Cardiac fibroblast (primary cell): ENCODE measurements around the gene MLYCD.

Source experiments
- DNase-seq, 2 donors: peaks; one replicate each; pipeline versions ENCODE4 v3.0.0 to v3.0.0-alpha.2; 2010; ENCODE audit warnings: low read depth in 2 of 2
- H3K4me3 ChIP-seq, 2 donors: replicated peaks in 1 of 2; 1 replicate in 1 of 2; 2 replicates in 1 of 2; pipeline ENCODE4 v1.5.1; 2011; ENCODE audit warnings: low read depth in 2 of 2, low read length in 2 of 2, mild to moderate bottlenecking in 2 of 2, moderate library complexity in 1 of 2
- TF ChIP-seq, protein P1 (sequence below): IDR thresholded peaks from one replicate; pipeline ENCODE4 v1.5.1; 2011; ENCODE audit warnings: low read depth, mild to moderate bottlenecking, low read length, inconsistent platforms

MLYCD gene

DNA sequence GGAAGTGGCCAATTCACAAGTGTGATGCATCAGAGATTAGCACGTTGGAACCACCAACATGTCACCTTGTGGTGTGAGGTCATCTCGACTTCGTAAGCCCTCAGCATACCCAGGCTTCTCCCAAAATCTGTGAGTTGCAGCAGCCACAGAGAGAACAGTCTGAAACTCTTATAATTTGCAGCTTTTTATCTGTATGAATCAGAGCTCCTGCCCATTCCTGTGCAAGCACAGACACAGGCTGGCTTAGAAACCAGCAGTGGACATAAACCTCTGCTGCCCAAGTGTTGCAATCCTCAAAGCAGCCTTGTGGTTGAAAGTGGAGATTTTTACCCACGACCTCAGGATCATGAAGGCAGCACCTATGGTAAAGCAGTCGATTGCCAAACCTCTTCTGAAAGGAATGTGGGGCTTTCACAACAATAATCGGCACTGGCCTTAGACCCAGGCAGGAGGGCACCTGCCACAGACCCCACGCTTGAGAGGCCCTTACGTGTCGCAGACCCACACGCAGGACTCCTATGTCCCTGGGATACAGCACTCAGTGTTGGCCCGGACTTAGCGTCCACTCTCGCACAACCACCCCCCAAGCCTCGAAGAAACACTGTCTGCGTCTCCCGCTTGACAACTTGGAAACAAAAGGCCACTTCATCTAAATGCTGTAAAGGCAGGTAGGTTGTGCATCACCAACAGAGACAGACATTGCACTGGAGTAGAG, 29.6 kb downstream of the MLYCD start:
- H3K4me3 ChIP-seq, result no peak overlapping the region
- DNase-seq, result peak; percentile 69 to 73
- TF ChIP-seq, protein P1, sequence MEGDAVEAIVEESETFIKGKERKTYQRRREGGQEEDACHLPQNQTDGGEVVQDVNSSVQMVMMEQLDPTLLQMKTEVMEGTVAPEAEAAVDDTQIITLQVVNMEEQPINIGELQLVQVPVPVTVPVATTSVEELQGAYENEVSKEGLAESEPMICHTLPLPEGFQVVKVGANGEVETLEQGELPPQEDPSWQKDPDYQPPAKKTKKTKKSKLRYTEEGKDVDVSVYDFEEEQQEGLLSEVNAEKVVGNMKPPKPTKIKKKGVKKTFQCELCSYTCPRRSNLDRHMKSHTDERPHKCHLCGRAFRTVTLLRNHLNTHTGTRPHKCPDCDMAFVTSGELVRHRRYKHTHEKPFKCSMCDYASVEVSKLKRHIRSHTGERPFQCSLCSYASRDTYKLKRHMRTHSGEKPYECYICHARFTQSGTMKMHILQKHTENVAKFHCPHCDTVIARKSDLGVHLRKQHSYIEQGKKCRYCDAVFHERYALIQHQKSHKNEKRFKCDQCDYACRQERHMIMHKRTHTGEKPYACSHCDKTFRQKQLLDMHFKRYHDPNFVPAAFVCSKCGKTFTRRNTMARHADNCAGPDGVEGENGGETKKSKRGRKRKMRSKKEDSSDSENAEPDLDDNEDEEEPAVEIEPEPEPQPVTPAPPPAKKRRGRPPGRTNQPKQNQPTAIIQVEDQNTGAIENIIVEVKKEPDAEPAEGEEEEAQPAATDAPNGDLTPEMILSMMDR, result no peak

DNA sequence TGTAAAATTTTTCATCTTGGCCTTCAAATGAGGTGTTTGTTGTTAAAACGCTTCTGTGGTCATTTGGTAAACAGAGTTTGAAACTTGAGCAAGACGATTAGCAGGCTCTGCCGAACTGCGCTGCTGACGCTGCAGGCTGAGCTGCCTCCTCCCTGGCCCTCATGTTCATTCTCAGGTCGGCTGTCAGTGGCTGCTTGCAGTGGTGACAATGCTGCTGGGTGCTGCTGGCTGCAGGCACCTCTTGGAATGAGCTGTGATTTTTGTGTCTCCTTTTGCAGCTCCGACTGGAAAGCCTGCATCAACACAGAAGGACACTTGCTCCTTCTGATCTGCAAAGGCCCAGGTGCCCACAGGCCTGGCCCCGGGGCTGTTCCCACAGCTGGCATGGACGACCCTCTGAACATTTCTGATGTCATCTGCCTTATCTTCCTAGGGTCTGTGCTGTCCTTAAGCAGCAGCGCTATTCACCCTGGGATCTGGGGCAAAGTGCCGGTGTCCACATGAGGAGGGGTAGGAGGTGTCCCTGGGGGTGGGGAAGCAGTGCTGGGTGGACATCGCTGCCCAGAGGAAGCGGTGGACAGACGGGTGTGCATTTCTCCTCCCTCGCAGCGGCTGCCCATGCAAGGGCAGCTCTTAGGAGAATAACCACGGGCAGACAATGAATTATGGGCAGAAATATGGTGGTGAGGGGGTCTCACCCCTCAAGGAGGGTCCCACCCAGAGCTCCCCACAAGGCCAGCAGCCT, 31.1 kb downstream of the MLYCD start:
- no peak overlapping the region for H3K4me3 ChIP-seq
- TF ChIP-seq, protein P1, result no peak
- no peak for DNase-seq

DNA sequence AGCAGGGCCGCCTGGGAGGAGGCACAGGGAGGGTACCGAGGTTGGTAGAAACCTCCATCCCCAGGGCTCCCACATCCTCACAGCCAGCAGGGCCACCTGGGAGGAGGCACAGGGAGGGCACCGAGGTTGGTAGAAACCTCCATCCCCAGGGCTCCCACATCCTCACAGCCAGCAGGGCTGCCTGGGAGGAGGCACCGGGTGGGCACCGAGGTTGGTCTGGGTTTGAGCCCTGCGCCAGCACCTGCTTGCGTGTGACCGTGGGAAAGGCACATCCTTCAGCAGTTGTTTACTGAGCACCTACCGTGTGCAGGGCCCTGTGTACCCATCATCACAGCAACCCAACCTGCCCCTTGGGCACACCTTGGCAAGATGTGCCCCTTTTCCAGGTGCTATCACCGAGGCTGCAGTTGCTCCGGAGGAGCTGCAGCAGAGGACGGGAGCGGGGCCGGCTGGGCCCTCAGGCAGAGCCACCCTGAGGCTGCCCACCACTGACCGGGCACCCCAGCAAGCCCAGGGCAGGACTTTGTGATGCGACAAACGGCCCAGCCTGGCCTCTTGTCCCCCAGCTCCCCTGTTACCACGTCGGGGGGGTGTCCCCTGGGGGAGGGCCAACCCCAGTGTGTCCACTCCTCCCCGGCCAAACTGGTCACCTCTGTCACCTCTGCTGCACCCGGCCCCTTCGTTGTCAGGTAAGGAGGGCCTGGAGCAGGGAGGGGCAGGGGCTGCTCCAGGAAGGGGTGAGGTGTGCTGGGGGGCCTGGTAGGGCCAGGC, 32.0 kb downstream of the MLYCD start:
- TF ChIP-seq, protein P1, result no peak
- no peak for DNase-seq
- no peak overlapping the region for H3K4me3 ChIP-seq

DNA sequence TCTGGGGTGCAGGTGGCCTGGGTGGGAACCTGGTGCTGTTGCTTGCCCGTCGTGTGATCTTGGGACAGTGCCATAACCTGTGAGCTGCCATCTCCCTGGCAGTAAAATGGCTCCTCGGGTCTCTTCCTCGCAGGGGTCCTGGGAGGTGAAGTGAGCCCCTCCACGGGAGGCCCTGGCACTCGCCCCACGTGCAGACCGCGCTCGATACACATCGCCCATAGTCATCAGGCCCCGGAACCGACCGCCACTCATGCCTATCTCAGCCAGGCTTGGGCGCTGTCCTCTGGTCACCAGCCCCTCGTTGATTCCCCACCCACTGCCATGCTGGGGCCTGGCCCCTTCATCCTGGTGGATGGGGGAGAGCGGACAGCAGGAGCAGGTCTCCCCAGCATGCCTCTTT, 32.6 kb downstream of the MLYCD start:
- DNase-seq, result no peak
- TF ChIP-seq, protein P1, result no peak
- no peak overlapping the region for H3K4me3 ChIP-seq

DNA sequence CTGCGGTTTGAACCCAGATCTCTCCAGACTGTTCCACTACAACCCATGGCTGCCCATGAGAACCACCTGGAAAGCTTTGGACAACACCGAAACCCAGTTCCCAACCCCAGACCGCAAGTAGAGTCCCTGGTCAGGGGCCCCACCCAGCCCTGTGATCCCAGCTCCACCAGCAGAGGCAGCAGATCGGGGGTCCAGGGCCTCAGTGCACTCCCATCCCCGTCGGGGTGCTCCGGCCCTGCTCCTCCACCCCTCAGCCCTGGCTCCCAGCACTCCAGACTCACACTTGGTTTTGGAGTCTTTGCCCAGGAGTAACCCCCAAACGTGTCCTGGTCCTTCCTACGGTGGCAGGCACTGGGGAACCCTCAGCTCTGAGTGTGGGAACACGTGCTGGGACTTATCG, 33.4 kb downstream of the MLYCD start:
- H3K4me3 ChIP-seq, result no peak overlapping the region
- TF ChIP-seq, protein P1, result no peak
- no peak for DNase-seq

DNA sequence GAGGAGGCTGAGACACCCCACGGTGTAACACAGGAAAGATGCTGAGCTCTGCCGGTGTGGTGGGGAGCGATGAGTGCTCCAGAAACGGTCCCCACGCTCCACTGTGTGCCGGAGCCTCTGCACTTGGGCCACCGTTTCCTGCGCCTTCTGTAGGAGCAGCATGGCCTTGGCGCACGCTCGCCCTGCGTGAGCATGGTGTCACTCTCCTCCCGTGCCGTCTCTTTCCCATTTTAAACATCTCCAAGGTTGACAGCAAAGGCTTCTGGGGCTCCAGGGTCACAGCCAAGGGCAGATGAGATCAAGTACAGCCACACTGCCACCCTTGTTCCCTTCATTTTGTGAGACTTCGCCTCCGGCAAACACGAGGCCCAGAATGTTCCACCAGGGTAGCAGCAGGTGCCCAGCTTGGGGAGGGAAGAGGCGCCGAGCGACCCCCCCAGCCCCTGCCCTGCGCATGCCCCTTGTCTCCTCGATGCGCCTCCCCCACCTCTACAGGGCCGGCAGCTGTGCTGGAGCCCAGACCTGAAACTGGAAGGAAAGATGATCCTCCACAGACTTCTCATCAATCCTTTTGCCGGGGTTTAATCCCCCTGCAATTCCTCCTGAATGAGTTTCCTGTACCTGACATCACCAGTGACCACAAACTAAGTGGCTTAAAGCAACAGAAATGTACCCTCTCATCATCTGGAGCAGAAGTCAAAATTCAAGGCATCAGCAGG, 34.2 kb downstream of the MLYCD start:
- no peak overlapping the region for H3K4me3 ChIP-seq
- TF ChIP-seq, protein P1, result no peak
- DNase-seq, result no peak
